ENCODE data around the gene YEATS2. TPM values are rescaled to one million over a fixed set of nuclear protein-coding genes. Genes with fewer than 3 reads are reported as not detected.

The YEATS2 gene
- total and polyA plus RNA-seq, 2 donors: 13.4 to 41.1 TPM

GRCh38 chr3:183815951-183816475 is 118.4 kb downstream of the YEATS2 start:
- no peaks in the 10 kb centered on the region for H3K36me3 ChIP-seq (ENCODE audit: insufficient read depth)
- no peak for DNase-seq (ENCODE audit: extremely low spot score)
- H3K4me3 ChIP-seq (ENCODE audit: low read depth, low read length): no peak overlapping the region
- H3K27ac ChIP-seq (ENCODE audit: low read depth): no peak overlapping the region
- 78% methylated on average over 12 of the region's 12 CpGs for WGBS
- H3K4me1 ChIP-seq (ENCODE audit: insufficient read depth): no peaks in the 10 kb centered on the region

- H3K4me3 ChIP-seq (ENCODE audit: low read depth, low read length): no peak overlapping the region
- H3K36me3 ChIP-seq (ENCODE audit: insufficient read depth): no peaks in the 10 kb centered on the region
- WGBS: 85% methylated on average over 20 of the region's 20 CpGs
- no peak overlapping the region for H3K27ac ChIP-seq (ENCODE audit: low read depth)
- no peak for DNase-seq (ENCODE audit: extremely low spot score)
- H3K4me1 ChIP-seq (ENCODE audit: insufficient read depth): no peaks in the 10 kb centered on the region
Observed at GRCh38 chr3:183816681-183817510, 119.3 kb downstream of the YEATS2 start.

- Histone ChIP-seq H3K27ac (ENCODE audit: low read depth) (no peak overlapping the region), H3K36me3 (ENCODE audit: insufficient read depth) (no peaks in the 10 kb centered on the region), H3K4me3 (ENCODE audit: low read depth, low read length) (no peak overlapping the region), H3K4me1 (ENCODE audit: insufficient read depth) (no peaks in the 10 kb centered on the region)
- 93% methylated on average over 9 of the region's 9 CpGs for WGBS
- DNase-seq (ENCODE audit: extremely low spot score): no peak
Observed at GRCh38 chr3:183817639-183818038, 120.0 kb downstream of the YEATS2 start.

- H3K36me3 ChIP-seq (ENCODE audit: insufficient read depth): no peaks in the 10 kb centered on the region
- 85% methylated on average over 14 of the region's 14 CpGs for WGBS
- H3K4me1 ChIP-seq (ENCODE audit: insufficient read depth): no peaks in the 10 kb centered on the region
- H3K4me3 ChIP-seq (ENCODE audit: low read depth, low read length): no peak overlapping the region
- no peak for DNase-seq (ENCODE audit: extremely low spot score)
- H3K27ac ChIP-seq (ENCODE audit: low read depth): no peak overlapping the region
Observed at GRCh38 chr3:183818041-183818620, 120.5 kb downstream of the YEATS2 start.

- 90% methylated on average over 25 of the region's 25 CpGs for WGBS
- H3K36me3 ChIP-seq (ENCODE audit: insufficient read depth): no peaks in the 10 kb centered on the region
- no peak overlapping the region for H3K4me3 ChIP-seq (ENCODE audit: low read depth, low read length)
- no peak overlapping the region for H3K27ac ChIP-seq (ENCODE audit: low read depth)
- DNase-seq (ENCODE audit: extremely low spot score): no peak
- no peaks in the 10 kb centered on the region for H3K4me1 ChIP-seq (ENCODE audit: insufficient read depth)
Observed at GRCh38 chr3:183818706-183819624, 121.4 kb downstream of the YEATS2 start.

- no peak for DNase-seq (ENCODE audit: extremely low spot score)
- no peaks in the 10 kb centered on the region for H3K4me1 ChIP-seq (ENCODE audit: insufficient read depth)
- H3K27ac ChIP-seq (ENCODE audit: low read depth): no peak overlapping the region
- 80% methylated on average over 6 of the region's 6 CpGs for WGBS
- no peaks in the 10 kb centered on the region for H3K36me3 ChIP-seq (ENCODE audit: insufficient read depth)
- no peak overlapping the region for H3K4me3 ChIP-seq (ENCODE audit: low read depth, low read length)
Observed at GRCh38 chr3:183819831-183820230, 122.2 kb downstream of the YEATS2 start.

- no peak for DNase-seq (ENCODE audit: extremely low spot score)
- 77% methylated on average over 13 of the region's 13 CpGs for WGBS
- Histone ChIP-seq H3K36me3 (ENCODE audit: insufficient read depth) (no peaks in the 10 kb centered on the region), H3K4me1 (ENCODE audit: insufficient read depth) (no peaks in the 10 kb centered on the region), H3K27ac (ENCODE audit: low read depth) (no peak overlapping the region), H3K4me3 (ENCODE audit: low read depth, low read length) (no peak overlapping the region)
Observed at GRCh38 chr3:183822631-183823030, 125.0 kb downstream of the YEATS2 start.

GRCh38 chr3:183823963-183824362 is 126.4 kb downstream of the YEATS2 start:
- H3K36me3 ChIP-seq (ENCODE audit: insufficient read depth): peaks cover under 1% of the 10 kb centered on the region
- DNase-seq (ENCODE audit: extremely low spot score): no peak
- H3K27ac ChIP-seq (ENCODE audit: low read depth): no peak overlapping the region
- no peaks in the 10 kb centered on the region for H3K4me1 ChIP-seq (ENCODE audit: insufficient read depth)
- no peak overlapping the region for H3K4me3 ChIP-seq (ENCODE audit: low read depth, low read length)
- 82% methylated on average over 5 of the region's 5 CpGs for WGBS

- Histone ChIP-seq H3K36me3 (ENCODE audit: insufficient read depth) (peaks cover 7% of the 10 kb centered on the region), H3K4me1 (ENCODE audit: insufficient read depth) (no peaks in the 10 kb centered on the region), H3K27ac (ENCODE audit: low read depth) (no peak overlapping the region), H3K4me3 (ENCODE audit: low read depth, low read length) (peak overlapping the region; percentile 55)
- DNase-seq (ENCODE audit: extremely low spot score): no peak
- under 1% methylated on average over 88 of the region's 88 CpGs for WGBS
Observed at GRCh38 chr3:183824761-183825455, 127.3 kb downstream of the YEATS2 start.

GRCh38 chr3:183825456-183826161 is 128.0 kb downstream of the YEATS2 start, which contains the start of gene MAP6D1:
TSS of gene MAP6D1 (minus strand) at chr3:183825577. CDS start at chr3:183825547, 30 bp downstream.
- H3K4me1 ChIP-seq (ENCODE audit: insufficient read depth): no peaks in the 10 kb centered on the region
- 3% methylated on average over 69 of the region's 69 CpGs for WGBS
- peak within 1 kb of the TSS; percentile 55 for H3K4me3 ChIP-seq (ENCODE audit: low read depth, low read length)
- H3K27ac ChIP-seq (ENCODE audit: low read depth): no peak within 1 kb of the TSS
- H3K36me3 ChIP-seq (ENCODE audit: insufficient read depth): peaks cover 7% of the 10 kb centered on the region
- DNase-seq (ENCODE audit: extremely low spot score): no peak

- Histone ChIP-seq H3K4me3 (ENCODE audit: low read depth, low read length) (no peak overlapping the region), H3K36me3 (ENCODE audit: insufficient read depth) (peaks cover 7% of the 10 kb centered on the region), H3K27ac (ENCODE audit: low read depth) (no peak overlapping the region), H3K4me1 (ENCODE audit: insufficient read depth) (no peaks in the 10 kb centered on the region)
- 89% methylated on average over 14 of the region's 14 CpGs for WGBS
- DNase-seq (ENCODE audit: extremely low spot score): no peak
Observed at GRCh38 chr3:183826448-183827250, 129.1 kb downstream of the YEATS2 start.

Data from urinary bladder (tissue), 4 donors.